Activated CD4-positive, alpha-beta T cell treated with anti-CD3 and anti-CD28 coated beads for 36 hours (primary cell): ENCODE measurements around the gene UBE2G2. TPM values are rescaled to one million over a fixed set of nuclear protein-coding genes. Genes with fewer than 3 reads are reported as not detected.

ENCODE experiments used
- ATAC-seq: fragments of 200-7000 bp; cut with Tn5 transposase; one replicate; pipeline ENCODE4 v1.10.0; 2021; ENCODE audit warnings: mild to moderate bottlenecking, moderate library complexity
- CTCF ChIA-PET: fragments of 350-600 bp; sonication (Branson Sonifier 250); formaldehyde crosslinking; loops from one replicate; lab custom pipeline; 2021; ENCODE audit warnings: antibody characterized with exemption; lab: Charles Lee
- POLR2A ChIA-PET: fragments of 350-600 bp; sonication (Branson Sonifier 250); formaldehyde crosslinking; loops from one replicate; lab custom pipeline; 2021; ENCODE audit warnings: antibody characterized with exemption, inconsistent platforms; lab: Charles Lee
- DNase-seq: peaks from one replicate; pipeline ENCODE4 v3.0.0-alpha.2; 2020
- H3K27ac Mint-ChIP-seq: one replicate; pipeline ENCODE4 v1.8.0; 2021; ENCODE audit warnings: mixed read lengths
- H3K27me3 Mint-ChIP-seq: one replicate; pipeline ENCODE4 v1.8.0; 2021; ENCODE audit warnings: mixed read lengths
- H3K36me3 Mint-ChIP-seq: one replicate; pipeline ENCODE4 v1.8.0; 2021; ENCODE audit warnings: low read depth, mixed read lengths
- H3K4me1 Mint-ChIP-seq: one replicate; pipeline ENCODE4 v1.8.0; 2021; ENCODE audit warnings: mixed read lengths
- H3K4me3 Mint-ChIP-seq: one replicate; pipeline ENCODE4 v1.8.0; 2021; ENCODE audit warnings: mild to moderate bottlenecking, moderate library complexity, mixed read lengths
- H3K9me3 Mint-ChIP-seq: one replicate; pipeline ENCODE4 v1.8.0; 2021; ENCODE audit warnings: low read depth, mixed read lengths
- intact Hi-C, 2 experiments: fragments of 100-400 bp; cut with DNase I in 1 of 2; cut with micrococcal nuclease in 1 of 2; formaldehyde crosslinking; loops; one replicate each; pipeline versions ENCODE4 v1.14.2 to v1.15.1; 2022 to 2024; cut with DNase I, micrococcal nuclease
- total RNA-seq, 2 experiments: library from RNA; stranded (reverse); gene quantifications; one replicate each; pipeline ENCODE4 v1.2.3, GENCODE V29; 2021

The UBE2G2 gene
- total RNA-seq, 2 experiments from 2014 or later = 103 to 121 TPM

- DNase-seq = no peak
- H3K4me3 Mint-ChIP-seq = no peak overlapping the region
- no peaks in the 10 kb centered on the region for H3K27me3 Mint-ChIP-seq
- peaks cover 57% of the 10 kb centered on the region for H3K36me3 Mint-ChIP-seq
- intact Hi-C loops = no loop called here
- POLR2A ChIA-PET = no interaction called here
- no peaks in the 10 kb centered on the region for H3K9me3 Mint-ChIP-seq
- H3K27ac Mint-ChIP-seq = no peak overlapping the region
- CTCF ChIA-PET = no interaction called here
- no peak for ATAC-seq
- H3K4me1 Mint-ChIP-seq = no peaks in the 10 kb centered on the region
These were observed 28.2 kb downstream of the UBE2G2 start for GRCh38 chr21:44773291-44773932.

GRCh38 chr21:44771896-44772525, 29.6 kb downstream of the UBE2G2 start:
- Mint-ChIP-seq H3K36me3 (peaks cover 47% of the 10 kb centered on the region), H3K27me3 (no peaks in the 10 kb centered on the region), H3K27ac (no peak overlapping the region), H3K4me3 (no peak overlapping the region), H3K4me1 (no peaks in the 10 kb centered on the region), H3K9me3 (no peaks in the 10 kb centered on the region)
- ATAC-seq (no peak), DNase-seq (no peak)
- CTCF ChIA-PET = interaction anchor here (0.5 kb wide), 1 partner anchor 63 kb away, joined by 3 read pairs; no protein-coding TSS in a partner anchor
- intact Hi-C loops = no loop called here
- POLR2A ChIA-PET = no interaction called here

- DNase-seq = no peak
- H3K27me3 Mint-ChIP-seq = no peaks in the 10 kb centered on the region
- no peak overlapping the region for H3K4me3 Mint-ChIP-seq
- intact Hi-C loops = no loop called here
- ChIA-PET CTCF (interaction anchor here (1.9 kb wide), 1 partner anchor 25 kb away, joined by 8 read pairs; no protein-coding TSS in a partner anchor), POLR2A (no interaction called here)
- no peak overlapping the region for H3K27ac Mint-ChIP-seq
- H3K4me1 Mint-ChIP-seq = peaks cover 10% of the 10 kb centered on the region
- H3K36me3 Mint-ChIP-seq = peaks cover 27% of the 10 kb centered on the region
- no peaks in the 10 kb centered on the region for H3K9me3 Mint-ChIP-seq
- ATAC-seq = no peak
These were observed 33.5 kb downstream of the UBE2G2 start for GRCh38 chr21:44767834-44768831.

- intact Hi-C loops = no loop called here
- DNase-seq (no peak), ATAC-seq (no peak)
- no peaks in the 10 kb centered on the region for H3K9me3 Mint-ChIP-seq
- peaks cover 10% of the 10 kb centered on the region for H3K4me1 Mint-ChIP-seq
- ChIA-PET POLR2A (no interaction called here), CTCF (interaction anchor here (1.9 kb wide), 1 partner anchor 27 kb away, joined by 8 read pairs; no protein-coding TSS in a partner anchor)
- no peak overlapping the region for H3K27ac Mint-ChIP-seq
- H3K27me3 Mint-ChIP-seq = no peaks in the 10 kb centered on the region
- H3K4me3 Mint-ChIP-seq = no peak overlapping the region
- peaks cover 18% of the 10 kb centered on the region for H3K36me3 Mint-ChIP-seq
These were observed 34.7 kb downstream of the UBE2G2 start for GRCh38 chr21:44766818-44767354.

GRCh38 chr21:44766014-44766817, 35.4 kb downstream of the UBE2G2 start:
- CTCF ChIA-PET = interaction anchor here (1.9 kb wide), 1 partner anchor 27 kb away, joined by 8 read pairs; no protein-coding TSS in a partner anchor
- ATAC-seq (no peak), DNase-seq (no peak)
- peak overlapping the region; percentile 42 for H3K27ac Mint-ChIP-seq
- POLR2A ChIA-PET = interaction anchor here (0.6 to 1.1 kb wide), 2 partner anchors 179 to 215 kb away, joined by 3 read pairs; partner anchors contain the start of gene KRTAP10-2
- H3K9me3 Mint-ChIP-seq = no peaks in the 10 kb centered on the region
- no peak overlapping the region for H3K4me3 Mint-ChIP-seq
- H3K27me3 Mint-ChIP-seq = no peaks in the 10 kb centered on the region
- H3K36me3 Mint-ChIP-seq = peaks cover 13% of the 10 kb centered on the region
- intact Hi-C loops = no loop called here
- peaks cover 12% of the 10 kb centered on the region for H3K4me1 Mint-ChIP-seq

- DNase-seq (peak; percentile 45), ATAC-seq (peak; percentile 80)
- H3K27ac Mint-ChIP-seq = peak overlapping the region; percentile 42
- CTCF ChIA-PET = no interaction called here
- intact Hi-C loops = no loop called here
- no peaks in the 10 kb centered on the region for H3K9me3 Mint-ChIP-seq
- peaks cover 5% of the 10 kb centered on the region for H3K36me3 Mint-ChIP-seq
- no peaks in the 10 kb centered on the region for H3K27me3 Mint-ChIP-seq
- POLR2A ChIA-PET = interaction anchor here (0.6 to 1.1 kb wide), 2 partner anchors 178 to 215 kb away, joined by 3 read pairs; partner anchors contain the start of gene KRTAP10-2
- H3K4me3 Mint-ChIP-seq = no peak overlapping the region
- H3K4me1 Mint-ChIP-seq = peaks cover 12% of the 10 kb centered on the region
These were observed 36.2 kb downstream of the UBE2G2 start for GRCh38 chr21:44765231-44766013.

- peaks cover 2% of the 10 kb centered on the region for H3K36me3 Mint-ChIP-seq
- ChIA-PET POLR2A (no interaction called here), CTCF (interaction anchor here (0.6 kb wide), 1 partner anchor 182 kb away, joined by 3 read pairs; no protein-coding TSS in a partner anchor)
- no peaks in the 10 kb centered on the region for H3K9me3 Mint-ChIP-seq
- DNase-seq = no peak
- H3K4me3 Mint-ChIP-seq = no peak overlapping the region
- ATAC-seq = no peak
- H3K27ac Mint-ChIP-seq = no peak overlapping the region
- intact Hi-C loops = no loop called here
- no peaks in the 10 kb centered on the region for H3K27me3 Mint-ChIP-seq
- peaks cover 12% of the 10 kb centered on the region for H3K4me1 Mint-ChIP-seq
These were observed 37.0 kb downstream of the UBE2G2 start for GRCh38 chr21:44764319-44765230.

GRCh38 chr21:44763451-44764318, 37.9 kb downstream of the UBE2G2 start:
- H3K27ac Mint-ChIP-seq = no peak overlapping the region
- DNase-seq = no peak
- no peak overlapping the region for H3K4me3 Mint-ChIP-seq
- no peaks in the 10 kb centered on the region for H3K36me3 Mint-ChIP-seq
- H3K27me3 Mint-ChIP-seq = no peaks in the 10 kb centered on the region
- ATAC-seq = no peak
- no peaks in the 10 kb centered on the region for H3K9me3 Mint-ChIP-seq
- ChIA-PET POLR2A (no interaction called here), CTCF (no interaction called here)
- H3K4me1 Mint-ChIP-seq = peaks cover 12% of the 10 kb centered on the region
- intact Hi-C loops = no loop called here

GRCh38 chr21:44763050-44763378, 38.6 kb downstream of the UBE2G2 start:
- Mint-ChIP-seq H3K9me3 (no peaks in the 10 kb centered on the region), H3K36me3 (no peaks in the 10 kb centered on the region), H3K27ac (no peak overlapping the region), H3K4me3 (no peak overlapping the region), H3K4me1 (peaks cover 12% of the 10 kb centered on the region), H3K27me3 (no peaks in the 10 kb centered on the region)
- POLR2A ChIA-PET = no interaction called here
- ATAC-seq = no peak
- no peak for DNase-seq
- CTCF ChIA-PET = no interaction called here
- intact Hi-C loops = no loop called here
